NCI-H1105 (cell line): ENCODE data around the gene ABAT.
"Not testable (repeated sequence)": the region's sequence is repeated elsewhere in the genome, so short reads cannot be mapped to it uniquely, and the experiment has no call there.

Source experiments
- DNase-seq: peaks from one replicate; lab custom pipeline; 2025; lab: John Stamatoyannopoulos, UW

Gene ABAT

GRCh38 chr16:8682551-8683259, 8.3 kb downstream of the ABAT start:
- no peak for DNase-seq

- DNase-seq, result no peak
Observed at GRCh38 chr16:8683640-8684039, 9.2 kb downstream of the ABAT start.

- DNase-seq, result no peak
Observed at GRCh38 chr16:8685617-8686016, 11.2 kb downstream of the ABAT start.

- DNase-seq, result no peak
Observed at GRCh38 chr16:8686031-8686621, 11.7 kb downstream of the ABAT start.

- peak; percentile 11 for DNase-seq
Observed at GRCh38 chr16:8686879-8687278, 12.5 kb downstream of the ABAT start.

GRCh38 chr16:8689686-8690085, 15.3 kb downstream of the ABAT start:
- DNase-seq, result no peak

- DNase-seq, result no peak
Observed at GRCh38 chr16:8691728-8692127, 17.3 kb downstream of the ABAT start.

- DNase-seq, result no peak
Observed at GRCh38 chr16:8694795-8695728, 20.6 kb downstream of the ABAT start.

- DNase-seq, result no peak
Observed at GRCh38 chr16:8696880-8697279, 22.5 kb downstream of the ABAT start.

- DNase-seq, result no peak
Observed at GRCh38 chr16:8697965-8698364, 23.5 kb downstream of the ABAT start.

- DNase-seq, result no peak
Observed at GRCh38 chr16:8703693-8704092, 29.3 kb downstream of the ABAT start.

- DNase-seq, result no peak
Observed at GRCh38 chr16:8704098-8704497, 29.7 kb downstream of the ABAT start.

- not testable (repeated sequence) for DNase-seq
Observed at GRCh38 chr16:8705100-8705822, 30.8 kb downstream of the ABAT start.

GRCh38 chr16:8708536-8708935, 34.1 kb downstream of the ABAT start:
- DNase-seq, result no peak

GRCh38 chr16:8712589-8713361, 38.4 kb downstream of the ABAT start:
- peak; percentile 79 for DNase-seq

- no peak for DNase-seq
Observed at GRCh38 chr16:8713635-8714172, 39.3 kb downstream of the ABAT start.

- no peak for DNase-seq
Observed at GRCh38 chr16:8714174-8714573, 39.8 kb downstream of the ABAT start.

- no peak for DNase-seq
Observed at GRCh38 chr16:8714807-8715206, 40.4 kb downstream of the ABAT start.

- no peak for DNase-seq
Observed at GRCh38 chr16:8716052-8716451, 41.6 kb downstream of the ABAT start.

GRCh38 chr16:8716592-8716991, 42.2 kb downstream of the ABAT start:
- peak; percentile 36 for DNase-seq

- DNase-seq, result no peak
Observed at GRCh38 chr16:8717469-8717868, 43.1 kb downstream of the ABAT start.
